Esophagus muscularis mucosa (tissue), 4 donors: ENCODE data around the gene SLC7A4. TPM values are rescaled to one million over a fixed set of nuclear protein-coding genes. Genes with fewer than 3 reads are reported as not detected.

Experiments used
- DNase-seq: peaks from one replicate; pipeline ENCODE4 v3.0.0-alpha.2; 2017; ENCODE audit errors: extremely low spot score
- H3K27ac ChIP-seq, 4 donors: fragments of 200-600 bp; sonication (generic); replicated peaks in 1 of 4; 1 replicate in 3 of 4; 2 replicates in 1 of 4; pipeline ENCODE4 v1.5.1; 2016 to 2019; ENCODE audit warnings: mild to moderate bottlenecking in 1 of 4
- H3K27me3 ChIP-seq, 4 donors: fragments of 200-600 bp; sonication (generic); one replicate each; pipeline versions ENCODE4 v1.5.1 to v1.6.0; 2016 to 2019
- H3K36me3 ChIP-seq, 4 donors: fragments of 200-600 bp; sonication (generic); one replicate each; pipeline ENCODE4 v1.5.1; 2016 to 2019
- H3K4me1 ChIP-seq, 4 donors: fragments of 200-600 bp; sonication (generic); one replicate each; pipeline ENCODE4 v1.5.1; 2016 to 2019
- H3K4me3 ChIP-seq, 4 donors: fragments of 200-600 bp; sonication (generic); 1 replicate in 2 of 4; 2 replicates in 2 of 4; pipeline ENCODE4 v1.5.1; 2016 to 2019; ENCODE audit warnings: mild to moderate bottlenecking in 4 of 4, moderate library complexity in 1 of 4
- H3K9me3 ChIP-seq, 4 donors: fragments of 200-600 bp; sonication (generic); 1 replicate in 3 of 4; 2 replicates in 1 of 4; pipeline ENCODE4 v1.5.1; 2016 to 2019
- CTCF ChIP-seq, 3 experiments: fragments of 200-600 bp in 2 of 3; fragments of 450-650 bp in 1 of 3; sonication (generic) in 2 of 3; IDR thresholded peaks; one replicate each; pipeline ENCODE4 v1.5.1; 2017 to 2019; ENCODE audit warnings: antibody characterized with exemption in 3 of 3, mild to moderate bottlenecking in 2 of 3, moderate library complexity in 1 of 3
- EP300 ChIP-seq: sonication (generic); formaldehyde crosslinking; IDR thresholded peaks from one replicate; pipeline ENCODE4 v1.6.1; 2017; ENCODE audit warnings: antibody characterized with exemption
- POLR2A ChIP-seq: fragments of 450-650 bp; IDR thresholded peaks from one replicate; pipeline ENCODE4 v1.6.1; 2017; ENCODE audit warnings: antibody characterized with exemption, moderate library complexity, mild to moderate bottlenecking, low read depth
- POLR2AphosphoS5 ChIP-seq, 2 donors: sonication (generic); formaldehyde crosslinking; IDR thresholded peaks; one replicate each; pipeline ENCODE4 v1.6.1; 2017; ENCODE audit warnings: antibody characterized with exemption in 2 of 2
- WGBS: methylation state at CpG from one replicate; pipeline ENCODE4 v1.1.5; 2018; 5-methylcytosine and 5-hydroxymethylcytosine counted together
- intact Hi-C: fragments of 100-400 bp; cut with DNase I; formaldehyde crosslinking; loops from one replicate; pipeline ENCODE4 v1.15.1; 2023
- total RNA-seq, 4 donors: library from RNA; depleted of rRNA; stranded (reverse); fragments of >200 nt; gene quantifications; one replicate each; pipeline versions ENCODE4 v1.1.0 to v1.2.1, GENCODE V29; 2016

SLC7A4 gene
- total RNA-seq, 4 donors from 2014 or later, result 0.23 to 0.42 (median 0.36) TPM

DNA sequence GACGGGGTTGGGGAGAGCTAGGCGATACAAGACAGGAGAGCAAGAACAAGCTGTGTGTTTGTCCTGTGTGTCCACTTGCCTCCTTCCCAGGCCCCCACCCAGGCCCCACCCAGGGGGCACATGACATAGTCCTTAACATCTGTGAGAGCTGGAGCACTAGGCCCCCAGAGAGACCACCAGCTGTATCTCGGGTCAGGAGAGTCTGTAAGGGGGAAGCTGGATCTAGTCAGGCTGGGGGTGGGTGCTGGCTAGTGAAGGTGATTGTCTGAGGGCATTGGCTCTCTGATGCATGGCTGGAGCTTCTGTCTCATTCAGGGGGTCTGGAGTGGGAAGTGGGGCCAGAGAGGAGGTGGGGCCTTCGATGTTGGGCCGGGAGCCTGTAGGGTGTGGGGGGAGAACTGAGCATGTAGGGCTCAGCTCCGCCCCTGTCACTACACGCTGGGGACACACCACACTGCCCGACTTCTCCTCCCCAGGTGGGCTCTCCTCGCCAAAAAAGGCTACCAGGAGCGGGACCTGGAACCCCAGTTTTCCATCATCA lies 16.8 kb downstream of the SLC7A4 start:
- TF ChIP-seq CTCF (IDR thresholded peaks at IDR 0.05) (no peak), EP300 (no peak), POLR2A (no peak), POLR2AphosphoS5 (IDR thresholded peaks at IDR 0.05) (no peak)
- no peak overlapping the region for H3K27ac ChIP-seq
- H3K4me3 ChIP-seq, result no peak overlapping the region
- H3K36me3 ChIP-seq, result no peaks in the 10 kb centered on the region
- DNase-seq, result no peak
- no peaks in the 10 kb centered on the region for H3K9me3 ChIP-seq
- 71% methylated on average over 10 of the region's 10 CpGs for WGBS
- peaks cover 22 to 27% (median 25%) of the 10 kb centered on the region in 4 donors for H3K4me1 ChIP-seq
- no peaks in the 10 kb centered on the region for H3K27me3 ChIP-seq
- intact Hi-C loops, result loop anchor here (10.0 kb wide), 1 partner anchor 51 kb away; the partner anchor contains the start of gene AIFM3

DNA sequence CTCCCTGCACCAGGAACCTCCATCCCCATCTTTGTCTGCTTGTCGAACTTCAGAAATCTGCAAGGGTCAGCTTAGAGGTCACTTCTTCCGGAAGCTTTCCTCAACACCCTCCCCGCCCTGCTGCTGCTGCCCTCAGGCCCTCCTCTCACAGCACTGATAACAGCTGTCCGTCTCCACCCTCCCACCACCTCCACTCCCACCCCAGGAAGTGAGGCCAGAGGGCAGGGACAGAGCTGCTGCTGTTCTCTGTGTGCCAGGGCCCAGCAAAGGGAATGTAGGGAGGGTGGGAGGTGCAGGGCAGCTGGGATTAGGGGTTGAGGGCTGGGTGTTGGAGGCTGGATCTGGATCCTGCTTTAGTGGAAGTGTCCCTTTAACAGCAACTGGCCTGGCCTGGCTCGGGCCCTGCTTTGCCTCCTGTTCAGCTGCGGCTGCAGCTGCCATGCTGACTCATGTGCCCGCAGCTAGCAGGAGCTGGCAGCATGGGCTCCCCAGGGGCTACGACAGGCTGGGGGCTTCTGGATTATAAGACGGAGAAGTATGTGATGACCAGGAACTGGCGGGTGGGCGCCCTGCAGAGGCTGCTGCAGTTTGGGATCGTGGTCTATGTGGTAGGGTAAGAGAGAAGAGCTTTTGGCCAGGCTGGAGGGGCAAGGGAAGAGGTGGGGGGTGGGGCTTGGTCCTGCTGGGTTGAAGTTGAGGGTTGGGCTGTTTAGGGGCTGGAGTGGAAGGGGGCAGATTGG lies 17.5 kb downstream of the SLC7A4 start, which contains the start of gene P2RX6:
Gene P2RX6 (plus strand): TSS at position 440 of the 740 bp plus-strand sequence. CDS start 10 bp downstream, at position 450.
- Histone ChIP-seq H3K4me1 (peaks cover 22 to 27% (median 25%) of the 10 kb centered on the region in 4 donors), H3K9me3 (no peaks in the 10 kb centered on the region), H3K4me3 (peak within 1 kb of the TSS; percentile 53 to 66 (median 59)), H3K27ac (peak within 1 kb of the TSS; percentile 71 to 86 (median 80)), H3K36me3 (no peaks in the 10 kb centered on the region), H3K27me3 (no peaks in the 10 kb centered on the region)
- intact Hi-C loops, result loop anchor here (10.0 kb wide), 1 partner anchor 50 kb away; the partner anchor contains the start of gene AIFM3
- TF ChIP-seq POLR2A (no peak), CTCF (IDR thresholded peaks at IDR 0.05) (no peak)
- no peak for DNase-seq
- WGBS, result 34% methylated on average over 11 of the region's 12 CpGs

DNA sequence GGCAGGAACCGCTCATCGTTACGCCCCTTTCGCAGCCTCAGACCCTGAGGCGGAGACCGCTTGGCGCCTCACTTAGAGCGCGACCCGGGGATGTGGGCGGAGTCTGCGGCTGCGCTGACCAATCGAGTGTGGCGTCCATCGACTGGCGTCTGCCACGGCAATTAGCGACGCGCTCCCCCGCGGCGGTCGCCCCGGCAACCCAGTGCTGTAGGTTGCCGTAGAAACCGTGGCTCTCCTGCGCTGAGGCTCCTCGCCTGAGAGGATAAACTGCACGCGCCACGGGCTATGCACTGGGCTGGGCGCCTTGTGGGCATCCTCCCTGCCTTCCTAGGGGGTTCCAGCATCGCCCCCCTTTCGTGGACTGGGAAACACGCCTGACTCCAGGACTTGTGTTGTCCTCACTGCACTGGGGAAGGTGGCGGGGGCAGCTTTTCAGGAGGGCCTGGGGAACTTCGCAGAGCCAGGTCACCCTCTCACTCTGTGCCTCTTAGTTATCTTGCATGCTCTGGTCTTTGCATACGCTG lies 18.1 kb downstream of the SLC7A4 start:
- 1% methylated on average over 22 of the region's 40 CpGs for WGBS
- H3K27ac ChIP-seq, result peak overlapping the region; percentile 71 to 86 (median 80)
- intact Hi-C loops, result loop anchor here (10.0 kb wide), 1 partner anchor 49 kb away; the partner anchor contains the start of gene AIFM3

GRCh38 chr22:21013657-21014201 lies 18.6 kb downstream of the SLC7A4 start:
- intact Hi-C loops, result loop anchor here (10.0 kb wide), 1 partner anchor 49 kb away; the partner anchor contains the start of gene AIFM3
- TF ChIP-seq CTCF (IDR thresholded peaks at IDR 0.05) (no peak), EP300 (no peak), POLR2A (no peak), POLR2AphosphoS5 (IDR thresholded peaks at IDR 0.05) (no peak)
- Histone ChIP-seq H3K4me3 (peak overlapping the region; percentile 53 to 66 (median 59)), H3K27ac (peak overlapping the region; percentile 71 to 86 (median 80)), H3K9me3 (no peaks in the 10 kb centered on the region), H3K4me1 (peaks cover 22 to 27% (median 25%) of the 10 kb centered on the region in 4 donors), H3K36me3 (no peaks in the 10 kb centered on the region), H3K27me3 (no peaks in the 10 kb centered on the region)
- 4% methylated on average over 18 of the region's 24 CpGs for WGBS
- no peak for DNase-seq

More for the DNA sequence above, 18.1 kb downstream of the SLC7A4 start:
- TF ChIP-seq EP300, result no peak
- TF ChIP-seq POLR2AphosphoS5 (IDR thresholded peaks at IDR 0.05), result peak; percentile 29 to 51
- Histone ChIP-seq H3K27me3 (no peaks in the 10 kb centered on the region), H3K36me3 (no peaks in the 10 kb centered on the region), H3K4me3 (peak overlapping the region; percentile 53 to 66 (median 59)), H3K9me3 (no peaks in the 10 kb centered on the region), H3K4me1 (peaks cover 22 to 27% (median 25%) of the 10 kb centered on the region in 4 donors)
- DNase-seq, result peak; percentile 94
